ENCODE data around the gene GPX3.

The GPX3 gene

GRCh38 chr5:151004499-151004898 lies 15.9 kb upstream of the GPX3 start:
- TF ChIP-seq LEF1 (IDR thresholded peaks at IDR 0.05; ENCODE audit: borderline replicate concordance) (no peak), FOXM1 (IDR thresholded peaks at IDR 0.05; ENCODE audit: borderline replicate concordance) (no peak), FOXA1 (IDR thresholded peaks at IDR 0.05) (no peak), ARNT (IDR thresholded peaks at IDR 0.05) (no peak), SUZ12 (IDR thresholded peaks at IDR 0.05) (no peak), HDGF (IDR thresholded peaks at IDR 0.05; ENCODE audit: borderline replicate concordance) (no peak), TARDBP (IDR thresholded peaks at IDR 0.05) (no peak), ELF4 (IDR thresholded peaks at IDR 0.05) (no peak), CTBP1 (IDR thresholded peaks at IDR 0.05; ENCODE audit: borderline replicate concordance) (no peak), ZNF384 (IDR thresholded peaks at IDR 0.05) (no peak), FOXK2 (IDR thresholded peaks at IDR 0.05) (no peak), NFRKB (IDR thresholded peaks at IDR 0.05) (no peak), L3MBTL2 (conservative IDR thresholded peaks at IDR 0.05) (no peak), BHLHE40 (IDR thresholded peaks at IDR 0.05; ENCODE audit: borderline replicate concordance) (no peak), SP1 (IDR thresholded peaks at IDR 0.05) (no peak), PKNOX1 (IDR thresholded peaks at IDR 0.05) (no peak)
- no peak for DNase-seq (ENCODE audit: extremely low spot score)
- POLR2A ChIA-PET: no interaction called here
- CTCF ChIA-PET: no interaction called here

- no peak for DNase-seq (ENCODE audit: extremely low spot score)
- TF ChIP-seq FOXM1 (IDR thresholded peaks at IDR 0.05; ENCODE audit: borderline replicate concordance) (no peak), ELF4 (IDR thresholded peaks at IDR 0.05) (no peak), LEF1 (IDR thresholded peaks at IDR 0.05; ENCODE audit: borderline replicate concordance) (no peak), PKNOX1 (IDR thresholded peaks at IDR 0.05) (no peak), BHLHE40 (IDR thresholded peaks at IDR 0.05; ENCODE audit: borderline replicate concordance) (no peak), FOXK2 (IDR thresholded peaks at IDR 0.05) (no peak), L3MBTL2 (conservative IDR thresholded peaks at IDR 0.05) (no peak), NFRKB (IDR thresholded peaks at IDR 0.05) (no peak), HDGF (IDR thresholded peaks at IDR 0.05; ENCODE audit: borderline replicate concordance) (no peak), FOXA1 (IDR thresholded peaks at IDR 0.05) (no peak), CTBP1 (IDR thresholded peaks at IDR 0.05; ENCODE audit: borderline replicate concordance) (no peak), ZNF384 (IDR thresholded peaks at IDR 0.05) (no peak), TARDBP (IDR thresholded peaks at IDR 0.05) (no peak), ARNT (IDR thresholded peaks at IDR 0.05) (no peak), SUZ12 (IDR thresholded peaks at IDR 0.05) (no peak), SP1 (IDR thresholded peaks at IDR 0.05) (no peak)
- CTCF ChIA-PET: no interaction called here
- POLR2A ChIA-PET: no interaction called here
These were observed 15.0 kb upstream of the GPX3 start for GRCh38 chr5:151005187-151005949.

- TF ChIP-seq LEF1 (IDR thresholded peaks at IDR 0.05; ENCODE audit: borderline replicate concordance): no peak
- TF ChIP-seq ARNT (IDR thresholded peaks at IDR 0.05): no peak
- no peak for TF ChIP-seq HDGF (IDR thresholded peaks at IDR 0.05; ENCODE audit: borderline replicate concordance)
- TF ChIP-seq FOXA1 (IDR thresholded peaks at IDR 0.05): no peak
- no peak for TF ChIP-seq L3MBTL2 (conservative IDR thresholded peaks at IDR 0.05)
- TF ChIP-seq SP1 (IDR thresholded peaks at IDR 0.05): no peak
- TF ChIP-seq ZNF384 (IDR thresholded peaks at IDR 0.05): no peak
- TF ChIP-seq PKNOX1 (IDR thresholded peaks at IDR 0.05): no peak
- no peak for TF ChIP-seq ELF4 (IDR thresholded peaks at IDR 0.05)
- no peak for TF ChIP-seq NFRKB (IDR thresholded peaks at IDR 0.05)
- no peak for TF ChIP-seq TARDBP (IDR thresholded peaks at IDR 0.05)
- TF ChIP-seq CTBP1 (IDR thresholded peaks at IDR 0.05; ENCODE audit: borderline replicate concordance): no peak
- no peak for TF ChIP-seq FOXK2 (IDR thresholded peaks at IDR 0.05)
- no peak for TF ChIP-seq SUZ12 (IDR thresholded peaks at IDR 0.05)
- no peak for TF ChIP-seq BHLHE40 (IDR thresholded peaks at IDR 0.05; ENCODE audit: borderline replicate concordance)
- no peak for TF ChIP-seq FOXM1 (IDR thresholded peaks at IDR 0.05; ENCODE audit: borderline replicate concordance)
- POLR2A ChIA-PET: no interaction called here
- DNase-seq (ENCODE audit: extremely low spot score): no peak
- CTCF ChIA-PET: no interaction called here
These were observed 14.3 kb upstream of the GPX3 start for GRCh38 chr5:151005950-151006576.

- ChIA-PET CTCF (no interaction called here), POLR2A (no interaction called here)
These were observed 13.6 kb upstream of the GPX3 start for GRCh38 chr5:151006704-151007334.

More at GRCh38 chr5:151006704-151007334, 13.6 kb upstream of the GPX3 start:
- DNase-seq (ENCODE audit: extremely low spot score): no peak
- TF ChIP-seq PKNOX1 (IDR thresholded peaks at IDR 0.05): no peak
- no peak for TF ChIP-seq NFRKB (IDR thresholded peaks at IDR 0.05)
- no peak for TF ChIP-seq FOXA1 (IDR thresholded peaks at IDR 0.05)
- no peak for TF ChIP-seq LEF1 (IDR thresholded peaks at IDR 0.05; ENCODE audit: borderline replicate concordance)
- no peak for TF ChIP-seq TARDBP (IDR thresholded peaks at IDR 0.05)
- TF ChIP-seq L3MBTL2 (conservative IDR thresholded peaks at IDR 0.05): no peak
- no peak for TF ChIP-seq SUZ12 (IDR thresholded peaks at IDR 0.05)
- no peak for TF ChIP-seq HDGF (IDR thresholded peaks at IDR 0.05; ENCODE audit: borderline replicate concordance)
- no peak for TF ChIP-seq BHLHE40 (IDR thresholded peaks at IDR 0.05; ENCODE audit: borderline replicate concordance)
- TF ChIP-seq CTBP1 (IDR thresholded peaks at IDR 0.05; ENCODE audit: borderline replicate concordance): no peak
- no peak for TF ChIP-seq SP1 (IDR thresholded peaks at IDR 0.05)
- TF ChIP-seq ZNF384 (IDR thresholded peaks at IDR 0.05): no peak
